GM12878 (cell line): ENCODE results near the gene CDH16. TPM values are rescaled to one million over a fixed set of nuclear protein-coding genes. Genes with fewer than 3 reads are reported as not detected.
A peak's percentile ranks its signal among the peaks of the same experiment; 100 is the strongest.

Experiments used
- ATAC-seq: fragments of 200-7000 bp; cut with Tn5 transposase; 3 replicates; pipeline ENCODE4 v1.9.1; 2020; ENCODE audit warnings: mild to moderate bottlenecking, moderate library complexity
- BruUV-seq: library from RNA; stranded (reverse); fragments of 400-500 nt; replicated peaks from 2 replicates; lab custom pipeline; 2021; lab: Mats Ljungman, UMichigan
- CTCF ChIA-PET: fragments of 300-600 bp; sonication (Branson Sonifier 250); formaldehyde crosslinking; extraction: SDS; loops from one replicate; lab custom pipeline; 2021; ENCODE audit warnings: inconsistent platforms; lab: Yijun Ruan, JAX
- POLR2A ChIA-PET: fragments of 350-600 bp; formaldehyde crosslinking; extraction: SDS; loops from one replicate; lab custom pipeline; 2021; ENCODE audit warnings: inconsistent platforms; lab: Charles Lee
- RAD21 ChIA-PET: fragments of 300-600 bp; sonication (Branson Sonifier 250); formaldehyde crosslinking; loops from one replicate; lab custom pipeline; 2023; ENCODE audit warnings: antibody characterized with exemption; ENCODE audit not compliant: unreplicated experiment; lab: Charles Lee
- SMC1A ChIA-PET: fragments of 300-600 bp; sonication (Branson Sonifier 250); formaldehyde crosslinking; loops from one replicate; lab custom pipeline; 2023; ENCODE audit not compliant: unreplicated experiment, uncharacterized antibody; lab: Charles Lee
- DNase-seq: peaks from one replicate; pipeline ENCODE4 v3.0.0-alpha.2; 2011; ENCODE audit warnings: low read depth, low spot score
- FAIRE-seq: peaks from 3 replicates; lab custom pipeline; 2011; peaks lifted over from hg19 to GRCh38; lab: Jason Lieb, UNC
- H2AFZ ChIP-seq: 2 replicates; pipeline ENCODE4 v1.6.0; 2011; ENCODE audit warnings: low read depth, low read length, control low read depth; ENCODE audit not compliant: control insufficient read depth
- H3K27ac ChIP-seq: 2 replicates; pipeline ENCODE4 v1.5.1; 2011; ENCODE audit warnings: control low read depth; ENCODE audit not compliant: control insufficient read depth, insufficient read depth
- H3K27me3 ChIP-seq, 2 experiments: replicated peaks in 1 of 2; 2 replicates each; pipeline versions ENCODE4 v1.6.0 to v1.6.1; 2011; ENCODE audit warnings: low read length in 1 of 2; ENCODE audit not compliant: control insufficient read depth in 2 of 2, insufficient read depth in 2 of 2
- H3K36me3 ChIP-seq, 2 experiments: 2 replicates each; pipeline ENCODE4 v1.5.1; 2011; ENCODE audit warnings: low read length in 1 of 2; ENCODE audit not compliant: control insufficient read depth in 2 of 2, insufficient read depth in 2 of 2
- H3K4me1 ChIP-seq: 2 replicates; pipeline ENCODE4 v1.6.1; 2011; ENCODE audit warnings: mild to moderate bottlenecking, low read length, moderate library complexity, mixed read lengths; ENCODE audit not compliant: control insufficient read depth, insufficient read depth
- H3K4me2 ChIP-seq: 2 replicates; pipeline ENCODE4 v1.6.0; 2011; ENCODE audit warnings: control low read depth; ENCODE audit not compliant: control insufficient read depth, insufficient read depth
- H3K4me3 ChIP-seq: fragments of 200-600 bp; sonication (generic); 2 replicates; pipeline ENCODE4 v1.5.1; 2016
- H3K79me2 ChIP-seq: 2 replicates; pipeline ENCODE4 v1.6.0; 2011; ENCODE audit warnings: low read length; ENCODE audit not compliant: control insufficient read depth, insufficient read depth
- H3K9ac ChIP-seq: 2 replicates; pipeline ENCODE4 v1.8.0; 2011; ENCODE audit warnings: low read length, control low read depth, mixed read lengths; ENCODE audit not compliant: control insufficient read depth, insufficient read depth
- H3K9me3 ChIP-seq: replicated peaks from 3 replicates; pipeline ENCODE4 v1.5.1; 2011; ENCODE audit warnings: mild to moderate bottlenecking, low read length; ENCODE audit not compliant: control insufficient read depth, insufficient read depth
- H4K20me1 ChIP-seq: 2 replicates; pipeline ENCODE4 v1.6.0; 2011; ENCODE audit not compliant: control insufficient read depth, insufficient read depth
- BCL11A ChIP-seq: IDR thresholded peaks from 2 replicates; pipeline ENCODE4 v1.6.1; 2011; ENCODE audit warnings: low read depth, low read length
- CHD4 ChIP-seq: fragments of 200-600 bp; sonication (generic); IDR thresholded peaks from 2 replicates; pipeline ENCODE4 v1.6.1; 2016; ENCODE audit warnings: mild to moderate bottlenecking
- CTCF ChIP-seq, 3 experiments: IDR thresholded peaks in 2 of 3; conservative IDR thresholded peaks in 1 of 3; 2 replicates each; pipeline ENCODE4 v1.5.1; 2011; ENCODE audit warnings: low read depth in 3 of 3, low read length in 3 of 3, mild to moderate bottlenecking in 3 of 3, control low read depth in 2 of 3, moderate library complexity in 2 of 3, inconsistent platforms in 1 of 3, mixed read lengths in 1 of 3; ENCODE audit not compliant: control insufficient read depth in 2 of 3, insufficient read depth in 1 of 3; ENCODE audit errors: extremely low read depth in 1 of 3
- ELK1 ChIP-seq: IDR thresholded peaks from 2 replicates; pipeline ENCODE4 v1.6.1; 2012; ENCODE audit warnings: low read depth, low read length, improper control_type of control experiment
- FOS ChIP-seq: IDR thresholded peaks from 3 replicates; pipeline ENCODE4 v1.6.1; 2011; ENCODE audit warnings: borderline replicate concordance; ENCODE audit not compliant: insufficient read length; ENCODE audit errors: extremely low read depth
- HDAC2 ChIP-seq: fragments of 200-600 bp; sonication (generic); IDR thresholded peaks from 2 replicates; pipeline ENCODE4 v1.6.1; 2017
- NRF1 ChIP-seq: conservative IDR thresholded peaks from 2 replicates; pipeline ENCODE4 v1.6.1; 2011; ENCODE audit warnings: mild to moderate bottlenecking, low read depth, low read length, improper control_type of control experiment
- PAX8 ChIP-seq: fragments of 450-650 bp; IDR thresholded peaks from 2 replicates; pipeline ENCODE4 v1.6.1; 2017; ENCODE audit warnings: mild to moderate bottlenecking, moderate library complexity
- PML ChIP-seq: IDR thresholded peaks from 2 replicates; pipeline ENCODE4 v1.6.1; 2012; ENCODE audit warnings: low read length, inconsistent platforms
- POLR2A ChIP-seq: IDR thresholded peaks from 2 replicates; pipeline ENCODE4 v1.6.1; 2011; ENCODE audit warnings: low read depth, mild to moderate bottlenecking, low read length
- RELA ChIP-seq: fragments of 450-650 bp; IDR thresholded peaks from 2 replicates; pipeline ENCODE4 v1.8.0; 2014; ENCODE audit warnings: borderline replicate concordance; ENCODE audit not compliant: partially characterized antibody
- SP1 ChIP-seq: IDR thresholded peaks from one replicate; pipeline ENCODE4 v1.6.1; 2011; ENCODE audit warnings: low read depth, low read length
- SRF ChIP-seq, 2 experiments: IDR thresholded peaks; 2 replicates each; pipeline ENCODE4 v1.6.1; 2011; ENCODE audit warnings: low read depth in 2 of 2, low read length in 2 of 2, mild to moderate bottlenecking in 1 of 2, moderate library complexity in 1 of 2
- ZBTB40 ChIP-seq: fragments of 450-650 bp; IDR thresholded peaks from 2 replicates; pipeline ENCODE4 v1.6.1; 2016; ENCODE audit warnings: mild to moderate bottlenecking, moderate library complexity, borderline replicate concordance
- WGBS: methylation state at CpG from one replicate; pipeline ENCODE4 v1.1.6; 2016; ENCODE audit warnings: low lambda C conversion rate; ENCODE audit not compliant: insufficient replicate concordance, insufficient coverage; ENCODE audit errors: missing lambda C conversion rate; 5-methylcytosine and 5-hydroxymethylcytosine counted together
- in situ Hi-C: fragments of 300-500 bp; cut with MboI; formaldehyde crosslinking; loops from 9 replicates; pipeline ENCODE4 v1.14.3; 2018; ENCODE audit warnings: mixed read lengths
- intact Hi-C: fragments of 100-400 bp; cut with micrococcal nuclease; formaldehyde crosslinking; loops from one replicate; pipeline ENCODE4 v1.14.2; 2022; ENCODE audit not compliant: unreplicated experiment
- polyA plus RNA-seq, 11 experiments: library from polyadenylated mRNA; depleted of rRNA in 4 of 11; unstranded in 6 of 11; stranded (reverse) in 5 of 11; fragments of >200 nt; fragmentation: Nextera tagmentation in 4 of 11; fragmentation: Illumina TruSeq in 1 of 11; extraction: Ambion mirVana in 4 of 11; extraction: Trizol in 1 of 11; gene quantifications; 1 replicate in 1 of 11; 2 replicates in 10 of 11; pipeline versions ENCODE4 v1.2.1 to v1.2.3, GENCODE V29; 2011 to 2016; ENCODE audit warnings: inconsistent platforms in 2 of 11, missing spikeins in 2 of 11, low read depth in 1 of 11
- total RNA-seq, 4 experiments: library from RNA; depleted of rRNA in 3 of 4; stranded (reverse); fragments of >200 nt in 3 of 4; fragmentation: Illumina TruSeq in 1 of 4; extraction: Trizol in 1 of 4; gene quantifications; 2 replicates each; pipeline versions ENCODE4 v1.2.1 to v1.2.3, GENCODE V29; 2013 to 2021

Gene CDH16
- total and polyA plus RNA-seq, 10 of the 15 experiments (the other 5 are each of a cell fraction or from before 2014, with no cell fraction given), result 0.05 TPM; not detected in 9

- TF ChIP-seq CTCF (IDR thresholded peaks at IDR 0.05 in 2 of 3, conservative IDR thresholded peaks at IDR 0.05 in 1 of 3; ENCODE audit: control insufficient read depth in 2 of 3, extremely low read depth in 1 of 3, insufficient read depth in 1 of 3, low read depth in 3 of 3, low read length in 3 of 3) (no peak), HDAC2 (no peak)
These were observed 59.2 kb downstream of the CDH16 start (continued) for GRCh38 chr16:66859397-66860068.

GRCh38 chr16:66858740-66859396, 59.8 kb downstream of the CDH16 start:
- Histone ChIP-seq H3K4me1 (peaks cover 4% of the 10 kb centered on the region), H3K4me2 (no peak overlapping the region), H3K79me2 (no peaks in the 10 kb centered on the region), H3K9ac (no peak overlapping the region), H2AFZ (no peak overlapping the region), H4K20me1 (no peaks in the 10 kb centered on the region), H3K9me3 (no peaks in the 10 kb centered on the region), H3K36me3 (no peaks in the 10 kb centered on the region), H3K27me3 (no peaks in the 10 kb centered on the region), H3K27ac (no peak overlapping the region; the same call in 1 of the 2 replicates), H3K4me3 (no peak overlapping the region)
- ATAC-seq (peak; percentile 80), FAIRE-seq (no peak), DNase-seq (no peak)
- POLR2A ChIA-PET, result interaction anchor here (0.7 kb wide), 2 partner anchors 28 to 185 kb away, joined by 4 to 7 read pairs; partner anchors contain the start of gene NAE1
- intact Hi-C loops, result no loop called here
- RAD21 ChIA-PET, result no interaction called here
- WGBS, result 12% methylated on average over 4 of the region's 4 CpGs
- in situ Hi-C loops, result no loop called here
- CTCF ChIA-PET, result interaction anchor here (0.6 to 4.4 kb wide), 4 partner anchors 8 to 224 kb away, joined by 3 to 31 read pairs (median 8); partner anchors contain the start of gene NAE1
- SMC1A ChIA-PET, result no interaction called here
- no TSS peak for BruUV-seq
- no peak for TF ChIP-seq BCL11A
- TF ChIP-seq PAX8, result no peak
- no peak for TF ChIP-seq ZBTB40
- TF ChIP-seq RELA, result no peak
- no peak for TF ChIP-seq SRF (IDR thresholded peaks at IDR 0.05; ENCODE audit: low read depth in 2 of 2, low read length in 2 of 2)
- TF ChIP-seq CHD4, result no peak
- no peak for TF ChIP-seq NRF1
- no peak for TF ChIP-seq FOS
- TF ChIP-seq PML, result no peak
- no peak for TF ChIP-seq POLR2A
- no peak for TF ChIP-seq ELK1
- TF ChIP-seq SP1, result no peak
